SK-N-SH treated with all-trans-retinoic acid at 6 μM for 48 hours (cell line): Measurements from ENCODE around the gene INAFM1.
"Not testable (repeated sequence)": the region's sequence is repeated elsewhere in the genome, so short reads cannot be mapped to it uniquely, and the experiment has no call there.

Experiments used
- ATAC-seq: fragments of 200-7000 bp; cut with Tn5 transposase; 3 replicates; pipeline ENCODE4 v1.9.1; 2020; ENCODE audit warnings: mild to moderate bottlenecking, moderate library complexity
- ARNTL ChIP-seq: fragments of 450-650 bp; formaldehyde crosslinking; IDR thresholded peaks from 2 replicates; pipeline ENCODE4 v1.5.0; 2020; ENCODE audit warnings: low read depth, mild to moderate bottlenecking, moderate library complexity, borderline replicate concordance
- BACH2 ChIP-seq: fragments of 250-450 bp; sonication (Bioruptor Pico); IDR thresholded peaks from 2 replicates; pipeline ENCODE4 v1.9.0; 2021; ENCODE audit warnings: mild to moderate bottlenecking, borderline replicate concordance
- CSDC2 ChIP-seq: fragments of 250-450 bp; sonication (Bioruptor Pico); IDR thresholded peaks from 2 replicates; pipeline ENCODE4 v1.5.0; 2020; ENCODE audit warnings: mild to moderate bottlenecking, moderate library complexity
- ESRRG ChIP-seq: fragments of 250-450 bp; sonication (Bioruptor Pico); IDR thresholded peaks from 2 replicates; pipeline ENCODE4 v1.6.1; 2021; ENCODE audit warnings: mild to moderate bottlenecking
- GLIS3 ChIP-seq: fragments of 250-450 bp; sonication (Bioruptor Pico); IDR thresholded peaks from 2 replicates; pipeline ENCODE4 v1.5.0; 2020; ENCODE audit warnings: mild to moderate bottlenecking, moderate library complexity
- ISL1 ChIP-seq: fragments of 250-450 bp; sonication (Bioruptor Pico); IDR thresholded peaks from 2 replicates; pipeline ENCODE4 v2.1.2; 2022; ENCODE audit warnings: mild to moderate bottlenecking, moderate library complexity
- POU6F1 ChIP-seq: fragments of 250-450 bp; sonication (Bioruptor Pico); IDR thresholded peaks from 2 replicates; pipeline ENCODE4 v1.8.0; 2021; ENCODE audit warnings: low read depth, mild to moderate bottlenecking, moderate library complexity, borderline replicate concordance
- RARB ChIP-seq: fragments of 250-450 bp; sonication (Bioruptor Pico); IDR thresholded peaks from 2 replicates; pipeline ENCODE4 v1.8.0; 2021; ENCODE audit warnings: mild to moderate bottlenecking, moderate library complexity
- SNAI2 ChIP-seq: fragments of 250-450 bp; sonication (Bioruptor Pico); IDR thresholded peaks from 2 replicates; pipeline ENCODE4 v1.5.0; 2020; ENCODE audit warnings: mild to moderate bottlenecking, moderate library complexity
- TCF4 ChIP-seq: fragments of 250-450 bp; sonication (Bioruptor Pico); IDR thresholded peaks from 2 replicates; pipeline ENCODE4 v1.8.0; 2021; ENCODE audit warnings: mild to moderate bottlenecking, moderate library complexity, borderline replicate concordance
- TOX ChIP-seq: fragments of 250-450 bp; sonication (Bioruptor Pico); IDR thresholded peaks from 2 replicates; pipeline ENCODE4 v1.8.0; 2021; ENCODE audit warnings: mild to moderate bottlenecking, moderate library complexity, borderline replicate concordance
- ZC3H10 ChIP-seq: fragments of 250-450 bp; sonication (Bioruptor Pico); IDR thresholded peaks from 2 replicates; pipeline ENCODE4 v1.5.1; 2021; ENCODE audit warnings: mild to moderate bottlenecking, moderate library complexity
- ZFP3 ChIP-seq: fragments of 250-450 bp; sonication (Bioruptor Pico); IDR thresholded peaks from 2 replicates; pipeline ENCODE4 v1.5.0; 2020; ENCODE audit warnings: mild to moderate bottlenecking, moderate library complexity
- ZNF565 ChIP-seq: fragments of 450-650 bp; formaldehyde crosslinking; conservative IDR thresholded peaks from 2 replicates; pipeline ENCODE4 v1.5.0; 2020; ENCODE audit warnings: low read depth, mild to moderate bottlenecking, moderate library complexity
- ZNF70 ChIP-seq: fragments of 450-650 bp; formaldehyde crosslinking; IDR thresholded peaks from 2 replicates; pipeline ENCODE4 v1.5.0; 2020; ENCODE audit warnings: mild to moderate bottlenecking, moderate library complexity
- ZNF8 ChIP-seq: fragments of 450-650 bp; formaldehyde crosslinking; IDR thresholded peaks from 2 replicates; pipeline ENCODE4 v1.5.0; 2020; ENCODE audit warnings: mild to moderate bottlenecking, moderate library complexity
- TF ChIP-seq, protein P1 (sequence below): fragments of 250-450 bp; sonication (Bioruptor Pico); IDR thresholded peaks from 2 replicates; pipeline ENCODE4 v1.8.0; 2020; ENCODE audit warnings: mild to moderate bottlenecking, moderate library complexity, borderline replicate concordance
- TF ChIP-seq, protein P2 (sequence below): fragments of 250-450 bp; sonication (Bioruptor Pico); IDR thresholded peaks from 2 replicates; pipeline ENCODE4 v1.5.1; 2021; ENCODE audit warnings: mild to moderate bottlenecking, moderate library complexity
- TF ChIP-seq, protein P3 (sequence below): fragments of 250-450 bp; sonication (Bioruptor Pico); IDR thresholded peaks from 2 replicates; pipeline ENCODE4 v1.5.1; 2020; ENCODE audit warnings: low read depth, mild to moderate bottlenecking, moderate library complexity

Gene INAFM1

GRCh38 chr19:47243776-47244547 lies 30.7 kb upstream of the INAFM1 start:
- TF ChIP-seq, protein P1, sequence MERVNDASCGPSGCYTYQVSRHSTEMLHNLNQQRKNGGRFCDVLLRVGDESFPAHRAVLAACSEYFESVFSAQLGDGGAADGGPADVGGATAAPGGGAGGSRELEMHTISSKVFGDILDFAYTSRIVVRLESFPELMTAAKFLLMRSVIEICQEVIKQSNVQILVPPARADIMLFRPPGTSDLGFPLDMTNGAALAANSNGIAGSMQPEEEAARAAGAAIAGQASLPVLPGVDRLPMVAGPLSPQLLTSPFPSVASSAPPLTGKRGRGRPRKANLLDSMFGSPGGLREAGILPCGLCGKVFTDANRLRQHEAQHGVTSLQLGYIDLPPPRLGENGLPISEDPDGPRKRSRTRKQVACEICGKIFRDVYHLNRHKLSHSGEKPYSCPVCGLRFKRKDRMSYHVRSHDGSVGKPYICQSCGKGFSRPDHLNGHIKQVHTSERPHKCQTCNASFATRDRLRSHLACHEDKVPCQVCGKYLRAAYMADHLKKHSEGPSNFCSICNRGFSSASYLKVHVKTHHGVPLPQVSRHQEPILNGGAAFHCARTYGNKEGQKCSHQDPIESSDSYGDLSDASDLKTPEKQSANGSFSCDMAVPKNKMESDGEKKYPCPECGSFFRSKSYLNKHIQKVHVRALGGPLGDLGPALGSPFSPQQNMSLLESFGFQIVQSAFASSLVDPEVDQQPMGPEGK (CRISPR knock-in tag): peak; percentile 68; the same call in 1 of the 2 replicates
- TF ChIP-seq ZFP3 (CRISPR knock-in tag) (peak; percentile 62), ZNF8 (CRISPR knock-in tag) (no peak)
- ATAC-seq: peak; percentile 85

GRCh38 chr19:47247308-47247990 lies 27.2 kb upstream of the INAFM1 start:
- ATAC-seq: peak; percentile 13; the same call in 1 of the 3 replicates

DNA sequence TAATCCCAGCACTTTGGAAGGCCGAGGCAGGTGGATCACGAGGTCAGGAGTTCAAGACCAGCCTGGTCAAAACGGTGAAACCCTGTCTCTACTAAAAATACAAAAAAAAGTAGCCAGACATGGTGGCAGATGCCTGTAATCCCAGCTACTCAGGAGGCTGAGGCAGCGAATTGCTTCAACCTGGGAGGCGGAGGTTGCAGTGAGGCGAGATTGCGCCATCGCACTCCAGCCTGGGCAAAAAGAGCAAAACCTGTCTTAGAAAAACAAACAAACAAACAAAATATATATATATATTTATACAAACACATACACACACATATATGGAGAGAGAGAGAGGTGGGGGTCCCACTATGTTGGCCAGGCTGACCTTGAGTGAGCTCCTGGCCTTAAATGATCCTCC lies 21.7 kb upstream of the INAFM1 start:
- not testable (repeated sequence) for ATAC-seq

More at GRCh38 chr19:47247308-47247990, 27.2 kb upstream of the INAFM1 start:
- no peak for TF ChIP-seq ZNF565
- no peak for TF ChIP-seq ESRRG
- no peak for TF ChIP-seq SNAI2
- no peak for TF ChIP-seq ARNTL (CRISPR knock-in tag)
- TF ChIP-seq, protein P1 (CRISPR knock-in tag): no peak
- no peak for TF ChIP-seq ZC3H10 (CRISPR knock-in tag)
- TF ChIP-seq, protein P2, sequence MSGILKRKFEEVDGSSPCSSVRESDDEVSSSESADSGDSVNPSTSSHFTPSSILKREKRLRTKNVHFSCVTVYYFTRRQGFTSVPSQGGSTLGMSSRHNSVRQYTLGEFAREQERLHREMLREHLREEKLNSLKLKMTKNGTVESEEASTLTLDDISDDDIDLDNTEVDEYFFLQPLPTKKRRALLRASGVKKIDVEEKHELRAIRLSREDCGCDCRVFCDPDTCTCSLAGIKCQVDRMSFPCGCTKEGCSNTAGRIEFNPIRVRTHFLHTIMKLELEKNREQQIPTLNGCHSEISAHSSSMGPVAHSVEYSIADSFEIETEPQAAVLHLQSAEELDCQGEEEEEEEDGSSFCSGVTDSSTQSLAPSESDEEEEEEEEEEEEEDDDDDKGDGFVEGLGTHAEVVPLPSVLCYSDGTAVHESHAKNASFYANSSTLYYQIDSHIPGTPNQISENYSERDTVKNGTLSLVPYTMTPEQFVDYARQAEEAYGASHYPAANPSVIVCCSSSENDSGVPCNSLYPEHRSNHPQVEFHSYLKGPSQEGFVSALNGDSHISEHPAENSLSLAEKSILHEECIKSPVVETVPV: no peak
- TF ChIP-seq ZNF70 (CRISPR knock-in tag): no peak
- no peak for TF ChIP-seq RARB (CRISPR knock-in tag)
- no peak for TF ChIP-seq CSDC2 (CRISPR knock-in tag)
- no peak for TF ChIP-seq ZNF8 (CRISPR knock-in tag)
- TF ChIP-seq TCF4 (CRISPR knock-in tag): no peak
- no peak for TF ChIP-seq POU6F1
- TF ChIP-seq, all 23 proteins: peak for 0

- ATAC-seq: peak; percentile 30
- no peak for TF ChIP-seq BACH2 (CRISPR knock-in tag)
- peak; percentile 52 for TF ChIP-seq ISL1 (CRISPR knock-in tag)
Observed at GRCh38 chr19:47253467-47253881, 21.2 kb upstream of the INAFM1 start.

- TF ChIP-seq TOX (CRISPR knock-in tag): no peak
- TF ChIP-seq BACH2 (CRISPR knock-in tag): no peak
- no peak for TF ChIP-seq RARB (CRISPR knock-in tag)
- TF ChIP-seq ZNF8 (CRISPR knock-in tag): no peak
- no peak for TF ChIP-seq ZC3H10 (CRISPR knock-in tag)
- no peak for TF ChIP-seq CSDC2 (CRISPR knock-in tag)
- no peak for TF ChIP-seq GLIS3 (CRISPR knock-in tag)
- no peak for TF ChIP-seq ISL1 (CRISPR knock-in tag)
- no peak for TF ChIP-seq TCF4 (CRISPR knock-in tag)
- TF ChIP-seq, protein P1 (CRISPR knock-in tag): no peak
- TF ChIP-seq, protein P3, sequence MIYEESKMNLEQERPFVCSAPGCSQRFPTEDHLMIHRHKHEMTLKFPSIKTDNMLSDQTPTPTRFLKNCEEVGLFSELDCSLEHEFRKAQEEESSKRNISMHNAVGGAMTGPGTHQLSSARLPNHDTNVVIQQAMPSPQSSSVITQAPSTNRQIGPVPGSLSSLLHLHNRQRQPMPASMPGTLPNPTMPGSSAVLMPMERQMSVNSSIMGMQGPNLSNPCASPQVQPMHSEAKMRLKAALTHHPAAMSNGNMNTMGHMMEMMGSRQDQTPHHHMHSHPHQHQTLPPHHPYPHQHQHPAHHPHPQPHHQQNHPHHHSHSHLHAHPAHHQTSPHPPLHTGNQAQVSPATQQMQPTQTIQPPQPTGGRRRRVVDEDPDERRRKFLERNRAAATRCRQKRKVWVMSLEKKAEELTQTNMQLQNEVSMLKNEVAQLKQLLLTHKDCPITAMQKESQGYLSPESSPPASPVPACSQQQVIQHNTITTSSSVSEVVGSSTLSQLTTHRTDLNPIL (CRISPR knock-in tag): no peak
- TF ChIP-seq ZNF565: no peak
- no peak for TF ChIP-seq ZNF70 (CRISPR knock-in tag)
- no peak for ATAC-seq
Observed at GRCh38 chr19:47253970-47254369, 20.7 kb upstream of the INAFM1 start.
